ENCODE results near the gene ASB18. TPM values are rescaled to one million over a fixed set of nuclear protein-coding genes. Genes with fewer than 3 reads are reported as not detected.

The ASB18 gene
- total and polyA plus RNA-seq, 4 donors: not detected

- TF ChIP-seq FOXA1 (IDR thresholded peaks at IDR 0.05) (no peak), NR2F2 (IDR thresholded peaks at IDR 0.05) (no peak)
- TF ChIP-seq, protein P1, sequence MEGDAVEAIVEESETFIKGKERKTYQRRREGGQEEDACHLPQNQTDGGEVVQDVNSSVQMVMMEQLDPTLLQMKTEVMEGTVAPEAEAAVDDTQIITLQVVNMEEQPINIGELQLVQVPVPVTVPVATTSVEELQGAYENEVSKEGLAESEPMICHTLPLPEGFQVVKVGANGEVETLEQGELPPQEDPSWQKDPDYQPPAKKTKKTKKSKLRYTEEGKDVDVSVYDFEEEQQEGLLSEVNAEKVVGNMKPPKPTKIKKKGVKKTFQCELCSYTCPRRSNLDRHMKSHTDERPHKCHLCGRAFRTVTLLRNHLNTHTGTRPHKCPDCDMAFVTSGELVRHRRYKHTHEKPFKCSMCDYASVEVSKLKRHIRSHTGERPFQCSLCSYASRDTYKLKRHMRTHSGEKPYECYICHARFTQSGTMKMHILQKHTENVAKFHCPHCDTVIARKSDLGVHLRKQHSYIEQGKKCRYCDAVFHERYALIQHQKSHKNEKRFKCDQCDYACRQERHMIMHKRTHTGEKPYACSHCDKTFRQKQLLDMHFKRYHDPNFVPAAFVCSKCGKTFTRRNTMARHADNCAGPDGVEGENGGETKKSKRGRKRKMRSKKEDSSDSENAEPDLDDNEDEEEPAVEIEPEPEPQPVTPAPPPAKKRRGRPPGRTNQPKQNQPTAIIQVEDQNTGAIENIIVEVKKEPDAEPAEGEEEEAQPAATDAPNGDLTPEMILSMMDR (IDR thresholded peaks at IDR 0.05; ENCODE audit: low read depth, low read length, missing input control): no peak
- Histone ChIP-seq H3K9ac (ENCODE audit: low read depth in 1 of 2, low read length in 2 of 2) (no peak overlapping the region), H3K27ac (ENCODE audit: low read depth in 1 of 2, low read length in 2 of 2) (no peak overlapping the region), H3K9me3 (ENCODE audit: control insufficient read depth in 4 of 4, low read length in 3 of 4) (peaks cover 0 to 10% (median 4%) of the 10 kb centered on the region in 4 donors), H3K27me3 (ENCODE audit: control insufficient read depth in 4 of 4, insufficient read depth in 4 of 4, low read length in 3 of 4) (peaks cover 0 to 15% (median 7%) of the 10 kb centered on the region in 4 donors), H3K36me3 (ENCODE audit: control insufficient read depth in 4 of 4, insufficient read depth in 3 of 4, low read depth in 1 of 4, low read length in 3 of 4) (no peaks in the 10 kb centered on the region), H3K4me1 (ENCODE audit: control insufficient read depth in 4 of 4, insufficient read depth in 4 of 4, low read length in 3 of 4) (no peaks in the 10 kb centered on the region), H3K4me3 (ENCODE audit: low read depth in 1 of 3, low read length in 3 of 3) (no peak overlapping the region)
- 70% methylated on average over 8 of the region's 8 CpGs for WGBS
- no peak for DNase-seq (ENCODE audit: low spot score)
Observed at GRCh38 chr2:236210536-236210935, 53.7 kb downstream of the ASB18 start.

- Histone ChIP-seq H3K4me3 (ENCODE audit: low read depth in 1 of 3, low read length in 3 of 3) (no peak overlapping the region), H3K9me3 (ENCODE audit: control insufficient read depth in 4 of 4, low read length in 3 of 4) (peaks cover 2 to 14% (median 6%) of the 10 kb centered on the region in 4 donors), H3K4me1 (ENCODE audit: control insufficient read depth in 4 of 4, insufficient read depth in 4 of 4, low read length in 3 of 4) (no peaks in the 10 kb centered on the region), H3K36me3 (ENCODE audit: control insufficient read depth in 4 of 4, insufficient read depth in 3 of 4, low read depth in 1 of 4, low read length in 3 of 4) (no peaks in the 10 kb centered on the region), H3K9ac (ENCODE audit: low read depth in 1 of 2, low read length in 2 of 2) (no peak overlapping the region), H3K27me3 (ENCODE audit: control insufficient read depth in 4 of 4, insufficient read depth in 4 of 4, low read length in 3 of 4) (peaks cover 0 to 11% (median 5%) of the 10 kb centered on the region in 4 donors), H3K27ac (ENCODE audit: low read depth in 1 of 2, low read length in 2 of 2) (no peak overlapping the region)
- no peak for DNase-seq (ENCODE audit: low spot score)
- TF ChIP-seq RXRA (IDR thresholded peaks at IDR 0.05): no peak
- TF ChIP-seq REST (IDR thresholded peaks at IDR 0.05): no peak
- no peak for TF ChIP-seq EGR1 (IDR thresholded peaks at IDR 0.05; ENCODE audit: low read depth in 2 of 2)
- no peak for TF ChIP-seq TAF1 (conservative IDR thresholded peaks at IDR 0.05)
- TF ChIP-seq, protein P2, sequence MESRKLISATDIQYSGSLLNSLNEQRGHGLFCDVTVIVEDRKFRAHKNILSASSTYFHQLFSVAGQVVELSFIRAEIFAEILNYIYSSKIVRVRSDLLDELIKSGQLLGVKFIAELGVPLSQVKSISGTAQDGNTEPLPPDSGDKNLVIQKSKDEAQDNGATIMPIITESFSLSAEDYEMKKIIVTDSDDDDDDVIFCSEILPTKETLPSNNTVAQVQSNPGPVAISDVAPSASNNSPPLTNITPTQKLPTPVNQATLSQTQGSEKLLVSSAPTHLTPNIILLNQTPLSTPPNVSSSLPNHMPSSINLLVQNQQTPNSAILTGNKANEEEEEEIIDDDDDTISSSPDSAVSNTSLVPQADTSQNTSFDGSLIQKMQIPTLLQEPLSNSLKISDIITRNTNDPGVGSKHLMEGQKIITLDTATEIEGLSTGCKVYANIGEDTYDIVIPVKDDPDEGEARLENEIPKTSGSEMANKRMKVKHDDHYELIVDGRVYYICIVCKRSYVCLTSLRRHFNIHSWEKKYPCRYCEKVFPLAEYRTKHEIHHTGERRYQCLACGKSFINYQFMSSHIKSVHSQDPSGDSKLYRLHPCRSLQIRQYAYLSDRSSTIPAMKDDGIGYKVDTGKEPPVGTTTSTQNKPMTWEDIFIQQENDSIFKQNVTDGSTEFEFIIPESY (IDR thresholded peaks at IDR 0.05): no peak
- no peak for TF ChIP-seq MAX (IDR thresholded peaks at IDR 0.05)
- TF ChIP-seq ATF3 (IDR thresholded peaks at IDR 0.05): no peak
- no peak for TF ChIP-seq FOXA2 (IDR thresholded peaks at IDR 0.05)
- no peak for TF ChIP-seq HNF4G (IDR thresholded peaks at IDR 0.05)
- no peak for TF ChIP-seq SP1 (IDR thresholded peaks at IDR 0.05)
- TF ChIP-seq FOXA1 (IDR thresholded peaks at IDR 0.05): no peak
- TF ChIP-seq JUND (IDR thresholded peaks at IDR 0.05): no peak
- no peak for TF ChIP-seq RAD21 (IDR thresholded peaks at IDR 0.05)
- no peak for TF ChIP-seq GABPA (IDR thresholded peaks at IDR 0.05 in 1 of 2, conservative IDR thresholded peaks at IDR 0.05 in 1 of 2)
- WGBS: 68% methylated on average over 5 of the region's 5 CpGs
Observed at GRCh38 chr2:236209996-236210395, 54.2 kb downstream of the ASB18 start.
